Calu3 (cell line): ENCODE data around the gene GALNTL6. TPM values are rescaled to one million over a fixed set of nuclear protein-coding genes. Genes with fewer than 3 reads are reported as not detected.

Source experiments
- BruUV-seq: library from RNA; stranded (reverse); fragments of 400-500 nt; replicated peaks from 2 replicates; lab custom pipeline; 2021; lab: Mats Ljungman, UMichigan
- CTCF ChIA-PET: fragments of 300-600 bp; sonication (Branson Sonifier 250); formaldehyde crosslinking; loops from one replicate; lab custom pipeline; 2022; ENCODE audit warnings: antibody characterized with exemption; lab: Charles Lee
- DNase-seq: peaks from one replicate; pipeline ENCODE4 v3.0.0; 2022
- H3K27ac Mint-ChIP-seq: one replicate; pipeline ENCODE4 v1.8.0; 2022; ENCODE audit warnings: mixed read lengths; ENCODE audit not compliant: unreplicated experiment
- H3K27me3 Mint-ChIP-seq: one replicate; pipeline ENCODE4 v1.8.0; 2022; ENCODE audit warnings: mixed read lengths; ENCODE audit not compliant: unreplicated experiment
- H3K36me3 Mint-ChIP-seq: one replicate; pipeline ENCODE4 v1.8.0; 2022; ENCODE audit warnings: mild to moderate bottlenecking, moderate library complexity, mixed read lengths; ENCODE audit not compliant: insufficient read depth, unreplicated experiment
- H3K4me1 Mint-ChIP-seq: one replicate; pipeline ENCODE4 v1.8.0; 2022; ENCODE audit warnings: mild to moderate bottlenecking, low read depth, mixed read lengths; ENCODE audit not compliant: unreplicated experiment
- H3K4me3 Mint-ChIP-seq: one replicate; pipeline ENCODE4 v1.8.0; 2022; ENCODE audit warnings: mild to moderate bottlenecking, low read depth, moderate library complexity, mixed read lengths; ENCODE audit not compliant: unreplicated experiment
- H3K9me3 Mint-ChIP-seq: one replicate; pipeline ENCODE4 v1.8.0; 2022; ENCODE audit warnings: low read depth, mixed read lengths; ENCODE audit not compliant: unreplicated experiment
- intact Hi-C: fragments of 100-400 bp; cut with micrococcal nuclease; formaldehyde crosslinking; loops from one replicate; pipeline ENCODE4 v1.10.0; 2022; ENCODE audit not compliant: unreplicated experiment
- total RNA-seq: library from RNA; stranded (reverse); gene quantifications from 2 replicates; pipeline ENCODE4 v1.2.3, GENCODE V29; 2022
- TF ChIP-seq, protein P1 (sequence below): fragments of 200-600 bp; IDR thresholded peaks from one replicate; pipeline ENCODE4 v1.8.0; 2022; ENCODE audit warnings: antibody characterized with exemption; ENCODE audit not compliant: unreplicated experiment

GALNTL6 gene
- total RNA-seq, 1 experiment from 2014 or later, result not detected

DNA sequence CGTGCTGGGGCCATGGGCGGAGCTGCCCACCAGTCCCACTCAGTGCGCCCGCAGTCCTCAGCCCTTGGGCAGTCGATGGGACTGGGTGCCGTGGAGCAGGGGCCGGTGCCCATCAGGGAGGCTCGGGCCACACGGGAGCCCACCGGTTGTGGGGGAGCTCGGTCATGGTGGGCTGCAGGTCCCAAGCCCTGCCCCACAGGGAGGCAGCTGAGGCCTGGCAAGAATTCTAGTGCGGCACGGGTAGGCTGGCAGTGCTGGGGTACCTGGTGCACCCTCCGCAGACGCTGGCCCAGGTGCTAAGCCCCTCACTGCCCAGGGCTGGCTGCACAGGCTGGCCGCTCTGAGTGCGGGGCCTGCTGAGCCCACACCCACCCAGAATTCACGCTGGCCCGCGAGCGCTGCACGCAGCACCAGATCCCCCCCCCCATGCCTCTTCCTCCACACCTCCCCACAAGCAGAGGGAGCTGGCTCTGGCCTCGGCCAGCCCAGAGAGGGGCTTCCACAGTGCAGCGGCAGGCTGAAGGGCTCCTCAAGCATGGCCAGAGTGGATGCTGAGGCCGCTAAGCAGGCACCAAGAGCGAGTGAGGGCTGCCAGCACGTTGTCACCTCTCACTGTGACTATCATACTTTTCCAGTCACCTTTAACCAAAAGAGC lies 564.4 kb downstream of the GALNTL6 start:
- BruUV-seq, result no TSS peak
- no peak for DNase-seq
- intact Hi-C loops, result no loop called here
- TF ChIP-seq, protein P1, sequence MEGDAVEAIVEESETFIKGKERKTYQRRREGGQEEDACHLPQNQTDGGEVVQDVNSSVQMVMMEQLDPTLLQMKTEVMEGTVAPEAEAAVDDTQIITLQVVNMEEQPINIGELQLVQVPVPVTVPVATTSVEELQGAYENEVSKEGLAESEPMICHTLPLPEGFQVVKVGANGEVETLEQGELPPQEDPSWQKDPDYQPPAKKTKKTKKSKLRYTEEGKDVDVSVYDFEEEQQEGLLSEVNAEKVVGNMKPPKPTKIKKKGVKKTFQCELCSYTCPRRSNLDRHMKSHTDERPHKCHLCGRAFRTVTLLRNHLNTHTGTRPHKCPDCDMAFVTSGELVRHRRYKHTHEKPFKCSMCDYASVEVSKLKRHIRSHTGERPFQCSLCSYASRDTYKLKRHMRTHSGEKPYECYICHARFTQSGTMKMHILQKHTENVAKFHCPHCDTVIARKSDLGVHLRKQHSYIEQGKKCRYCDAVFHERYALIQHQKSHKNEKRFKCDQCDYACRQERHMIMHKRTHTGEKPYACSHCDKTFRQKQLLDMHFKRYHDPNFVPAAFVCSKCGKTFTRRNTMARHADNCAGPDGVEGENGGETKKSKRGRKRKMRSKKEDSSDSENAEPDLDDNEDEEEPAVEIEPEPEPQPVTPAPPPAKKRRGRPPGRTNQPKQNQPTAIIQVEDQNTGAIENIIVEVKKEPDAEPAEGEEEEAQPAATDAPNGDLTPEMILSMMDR, result no peak
- no peaks in the 10 kb centered on the region for H3K9me3 Mint-ChIP-seq
- peaks cover 5% of the 10 kb centered on the region for H3K36me3 Mint-ChIP-seq
- no peaks in the 10 kb centered on the region for H3K27me3 Mint-ChIP-seq
- H3K4me3 Mint-ChIP-seq, result no peak overlapping the region
- no peaks in the 10 kb centered on the region for H3K4me1 Mint-ChIP-seq
- CTCF ChIA-PET, result no interaction called here
- H3K27ac Mint-ChIP-seq, result no peak overlapping the region

DNA sequence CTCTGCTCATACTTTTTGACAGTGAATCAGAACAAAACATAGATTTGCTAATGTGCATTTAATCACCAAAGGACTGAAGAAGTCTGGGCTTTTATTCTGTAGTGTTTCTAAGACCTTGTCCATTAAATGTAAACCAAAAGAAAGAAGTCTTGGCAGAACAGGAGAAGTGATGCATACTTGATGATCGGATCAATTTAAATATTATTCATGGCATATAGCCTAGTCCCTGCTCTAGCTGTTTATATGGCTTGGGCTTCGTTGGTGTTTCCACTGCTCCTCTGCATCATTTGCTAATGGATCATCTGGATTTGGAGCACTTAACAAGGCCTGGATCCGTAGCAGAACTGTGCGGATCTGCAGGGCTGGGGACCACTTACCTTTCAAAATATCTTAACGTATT lies 566.6 kb downstream of the GALNTL6 start:
- no peak overlapping the region for H3K27ac Mint-ChIP-seq
- no peak overlapping the region for H3K4me3 Mint-ChIP-seq
- TF ChIP-seq, protein P1, result no peak
- no peaks in the 10 kb centered on the region for H3K4me1 Mint-ChIP-seq
- H3K36me3 Mint-ChIP-seq, result peaks cover 5% of the 10 kb centered on the region
- H3K9me3 Mint-ChIP-seq, result no peaks in the 10 kb centered on the region
- H3K27me3 Mint-ChIP-seq, result no peaks in the 10 kb centered on the region
- BruUV-seq, result no TSS peak
- intact Hi-C loops, result no loop called here
- CTCF ChIA-PET, result no interaction called here
- no peak for DNase-seq

DNA sequence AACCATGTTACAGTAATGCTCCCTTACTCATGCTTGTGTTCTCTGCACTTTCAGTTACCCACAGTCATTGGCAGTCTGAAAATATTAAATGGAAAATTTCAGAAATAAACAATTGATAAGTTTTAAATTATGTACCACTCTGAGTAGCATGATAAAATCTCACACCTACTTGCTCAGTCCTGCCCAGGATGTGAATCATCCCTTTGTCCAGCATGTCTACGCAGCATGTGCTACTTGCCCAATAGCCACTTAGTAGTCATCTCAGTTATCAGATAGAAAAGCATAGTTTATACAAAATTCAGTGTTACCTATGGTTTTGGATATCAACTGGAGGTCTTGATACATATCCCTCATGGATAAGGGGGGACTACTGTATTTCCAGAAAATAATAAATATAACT lies 577.1 kb downstream of the GALNTL6 start:
- Mint-ChIP-seq H3K27ac (no peak overlapping the region), H3K4me1 (no peaks in the 10 kb centered on the region), H3K9me3 (no peaks in the 10 kb centered on the region), H3K4me3 (no peak overlapping the region), H3K27me3 (no peaks in the 10 kb centered on the region), H3K36me3 (no peaks in the 10 kb centered on the region)
- CTCF ChIA-PET, result interaction anchor here (0.6 kb wide), 1 partner anchor 642 kb away, joined by 3 read pairs; no protein-coding TSS in a partner anchor
- DNase-seq, result no peak
- TF ChIP-seq, protein P1, result no peak
- intact Hi-C loops, result no loop called here
- no TSS peak for BruUV-seq

DNA sequence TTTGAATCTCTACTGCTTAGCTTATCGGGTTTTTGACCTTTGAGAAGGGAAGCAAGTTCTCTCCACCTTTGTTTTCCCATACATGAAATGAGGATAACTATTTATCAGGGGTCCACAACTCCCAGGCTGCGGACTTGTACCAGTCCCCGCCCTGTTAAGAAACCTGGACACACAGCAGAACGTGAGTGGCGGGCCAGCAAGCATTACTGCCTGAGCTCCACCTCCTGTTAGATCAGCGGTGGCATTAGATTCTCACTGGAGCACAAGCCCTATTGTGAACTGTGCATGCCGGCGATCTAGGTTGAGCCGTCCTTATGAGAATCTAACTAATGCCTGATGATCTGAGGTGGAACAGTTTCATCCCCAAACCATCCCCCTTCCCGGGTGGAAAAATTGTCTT lies 579.5 kb downstream of the GALNTL6 start:
- Mint-ChIP-seq H3K9me3 (no peaks in the 10 kb centered on the region), H3K4me1 (no peaks in the 10 kb centered on the region), H3K27ac (no peak overlapping the region), H3K27me3 (no peaks in the 10 kb centered on the region), H3K4me3 (no peak overlapping the region), H3K36me3 (no peaks in the 10 kb centered on the region)
- DNase-seq, result no peak
- CTCF ChIA-PET, result no interaction called here
- TF ChIP-seq, protein P1, result no peak
- no TSS peak for BruUV-seq
- intact Hi-C loops, result no loop called here
